ENCODE results near the gene TRAF2. TPM values are rescaled to one million over a fixed set of nuclear protein-coding genes. Genes with fewer than 3 reads are reported as not detected.
A peak's percentile ranks its signal among the peaks of the same experiment; 100 is the strongest.

Gene TRAF2
- total RNA-seq, 1 donor from 2014 or later, result 21.7 TPM

- no peak for DNase-seq (ENCODE audit: low spot score)
- H3K9me3 Mint-ChIP-seq (ENCODE audit: unreplicated experiment), result no peaks in the 10 kb centered on the region
- H3K4me3 Mint-ChIP-seq (ENCODE audit: unreplicated experiment), result no peak overlapping the region
- TF ChIP-seq CTCF (IDR thresholded peaks at IDR 0.05; ENCODE audit: unreplicated experiment), result no peak
- no peak overlapping the region for H3K27ac Mint-ChIP-seq (ENCODE audit: unreplicated experiment)
- peaks cover 6% of the 10 kb centered on the region for H3K27me3 Mint-ChIP-seq (ENCODE audit: unreplicated experiment)
- H3K36me3 Mint-ChIP-seq (ENCODE audit: low read depth, unreplicated experiment), result no peaks in the 10 kb centered on the region
- H3K4me1 Mint-ChIP-seq (ENCODE audit: unreplicated experiment), result no peaks in the 10 kb centered on the region
Observed at GRCh38 chr9:136949239-136949816, 63.0 kb downstream of the TRAF2 start.

- H3K9me3 Mint-ChIP-seq (ENCODE audit: unreplicated experiment), result no peaks in the 10 kb centered on the region
- DNase-seq (ENCODE audit: low spot score), result peak; percentile 89
- no peaks in the 10 kb centered on the region for H3K36me3 Mint-ChIP-seq (ENCODE audit: low read depth, unreplicated experiment)
- H3K27me3 Mint-ChIP-seq (ENCODE audit: unreplicated experiment), result peaks cover 4% of the 10 kb centered on the region
- peak overlapping the region; percentile 76 for H3K4me3 Mint-ChIP-seq (ENCODE audit: unreplicated experiment)
- no peaks in the 10 kb centered on the region for H3K4me1 Mint-ChIP-seq (ENCODE audit: unreplicated experiment)
- no peak overlapping the region for H3K27ac Mint-ChIP-seq (ENCODE audit: unreplicated experiment)
- no peak for TF ChIP-seq CTCF (IDR thresholded peaks at IDR 0.05; ENCODE audit: unreplicated experiment)
Observed at GRCh38 chr9:136949817-136950655, 63.7 kb downstream of the TRAF2 start.

GRCh38 chr9:136950656-136951276 lies 64.5 kb downstream of the TRAF2 start:
- Mint-ChIP-seq H3K27ac (ENCODE audit: unreplicated experiment) (no peak overlapping the region), H3K4me1 (ENCODE audit: unreplicated experiment) (no peaks in the 10 kb centered on the region), H3K4me3 (ENCODE audit: unreplicated experiment) (peak overlapping the region; percentile 76), H3K9me3 (ENCODE audit: unreplicated experiment) (no peaks in the 10 kb centered on the region), H3K36me3 (ENCODE audit: low read depth, unreplicated experiment) (no peaks in the 10 kb centered on the region), H3K27me3 (ENCODE audit: unreplicated experiment) (peaks cover 4% of the 10 kb centered on the region)
- no peak for TF ChIP-seq CTCF (IDR thresholded peaks at IDR 0.05; ENCODE audit: unreplicated experiment)
- no peak for DNase-seq (ENCODE audit: low spot score)

GRCh38 chr9:136951541-136952320 lies 65.4 kb downstream of the TRAF2 start, which contains the start of gene LCN12:
LCN12 (plus strand) TSS chr9:136952273; CDS start chr9:136952328, 55 bp downstream.
- Mint-ChIP-seq H3K4me1 (ENCODE audit: unreplicated experiment) (no peaks in the 10 kb centered on the region), H3K27ac (ENCODE audit: unreplicated experiment) (no peak within 1 kb of the TSS), H3K4me3 (ENCODE audit: unreplicated experiment) (no peak within 1 kb of the TSS), H3K9me3 (ENCODE audit: unreplicated experiment) (no peaks in the 10 kb centered on the region), H3K27me3 (ENCODE audit: unreplicated experiment) (peaks cover 6% of the 10 kb centered on the region), H3K36me3 (ENCODE audit: low read depth, unreplicated experiment) (no peaks in the 10 kb centered on the region)
- no peak for TF ChIP-seq CTCF (IDR thresholded peaks at IDR 0.05; ENCODE audit: unreplicated experiment)
- no peak for DNase-seq (ENCODE audit: low spot score)
